GM12892 (cell line): ENCODE measurements around the gene PGLYRP3.

Experiments used
- POLR2A ChIP-seq: IDR thresholded peaks from 2 replicates; pipeline ENCODE4 v1.6.1; 2011; ENCODE audit warnings: low read depth, low read length, control low read depth
- POLR2AphosphoS5 ChIP-seq: IDR thresholded peaks from 2 replicates; pipeline ENCODE4 v1.6.1; 2011; ENCODE audit warnings: low read depth, low read length, control low read depth
- TAF1 ChIP-seq: IDR thresholded peaks from 2 replicates; pipeline ENCODE4 v1.6.1; 2011; ENCODE audit warnings: low read depth, mild to moderate bottlenecking, control low read depth, low read length, borderline replicate concordance

- no peak for TF ChIP-seq POLR2A
- no peak for TF ChIP-seq POLR2AphosphoS5
- TF ChIP-seq TAF1: no peak
Observed at GRCh38 chr1:153251988-153252387, 60.8 kb downstream of the PGLYRP3 start.
